ENCODE results near the gene TMEM127.
A peak's percentile ranks its signal among the peaks of the same experiment; 100 is the strongest.
"Not testable (repeated sequence)": the region's sequence is repeated elsewhere in the genome, so short reads cannot be mapped to it uniquely, and the experiment has no call there.

TMEM127 gene

DNA sequence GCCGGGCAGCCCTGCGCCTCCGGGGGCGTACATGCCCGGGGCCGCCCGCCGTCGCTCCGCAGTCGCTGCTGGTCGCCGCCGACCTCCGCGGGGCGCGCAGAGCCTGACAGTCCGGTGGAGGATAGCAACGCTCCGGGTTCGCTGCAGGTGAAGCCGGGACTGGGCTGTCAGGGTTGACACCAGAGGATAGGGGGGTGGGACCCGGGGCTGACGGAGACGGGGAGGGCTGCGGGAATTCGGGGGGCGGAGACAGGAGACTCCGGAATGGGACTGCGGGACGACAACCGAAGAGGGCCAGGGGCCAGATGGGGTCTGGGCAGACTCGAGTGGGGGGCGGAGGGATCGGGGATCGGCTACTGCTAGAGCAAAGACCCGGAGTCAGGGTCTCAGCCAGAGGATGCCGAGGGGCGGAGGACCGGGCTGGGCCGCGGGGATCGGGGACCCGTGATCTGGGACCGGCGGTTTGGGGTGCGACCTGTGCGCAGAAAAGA is 403 bp downstream of the TMEM127 start:
- DNase-seq, result peak in 8 of 10 donors; percentile 42 to 92 (median 58)
- intact Hi-C loops (cut with DNase I), result no loop called here

DNA sequence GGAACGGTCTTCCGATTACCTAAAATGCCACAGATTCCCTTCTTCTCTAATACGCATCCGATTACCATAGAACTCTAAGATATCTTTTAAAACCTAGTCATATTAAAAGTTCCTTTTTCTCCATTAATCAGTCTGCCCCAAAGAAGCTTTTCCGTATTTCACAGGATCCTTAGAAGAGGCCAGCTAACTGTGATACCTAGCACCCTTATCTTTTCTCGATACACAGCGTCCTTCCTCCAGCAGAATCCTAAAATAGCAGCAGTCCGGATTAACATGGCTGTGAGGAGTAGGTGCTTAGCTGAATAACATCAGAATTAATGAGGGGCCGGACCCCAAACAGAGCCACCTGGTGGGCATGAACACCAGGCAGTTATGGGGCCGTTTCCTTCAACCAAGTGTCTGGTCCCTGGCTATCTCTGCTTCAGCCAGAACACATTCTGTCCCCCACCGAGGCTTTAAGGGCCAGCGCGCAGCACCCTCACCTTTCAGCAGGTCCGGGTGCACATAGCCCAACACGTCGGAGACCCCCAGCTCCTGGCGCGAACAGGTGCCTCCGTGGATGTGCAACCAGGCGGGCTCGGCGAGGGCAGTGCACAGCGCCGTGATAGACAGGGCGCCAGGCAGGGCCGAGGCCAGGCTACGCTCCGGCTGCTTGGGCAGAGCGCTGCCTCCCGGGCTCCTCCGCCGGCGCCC is 995 bp downstream of the TMEM127 start:
- intact Hi-C loops (cut with DNase I), result no loop called here
- peak in 4 of 10 donors; percentile 21 to 88 (median 80) for DNase-seq

DNA sequence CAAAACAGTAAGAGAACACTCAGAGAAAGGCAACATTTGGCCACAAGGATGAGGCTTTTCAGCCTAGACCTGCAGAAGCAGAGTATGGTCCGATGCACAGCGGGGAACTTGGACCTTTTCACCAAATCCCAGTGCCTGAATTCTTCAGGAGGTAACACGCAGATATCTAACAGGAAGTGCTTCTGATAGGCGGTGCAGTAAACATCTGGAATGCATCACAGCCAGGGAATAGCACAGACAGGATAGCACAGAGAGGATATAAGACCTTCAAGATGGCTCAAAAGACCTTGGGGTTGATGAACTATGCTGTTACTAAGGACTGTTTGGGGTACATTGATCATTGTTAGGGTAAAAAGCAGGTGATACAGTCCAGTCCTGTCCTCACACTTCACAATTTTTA is 1.7 kb downstream of the TMEM127 start:
- peak in 1 of 10 donors; percentile 6 for DNase-seq
- intact Hi-C loops (cut with DNase I), result no loop called here

DNA sequence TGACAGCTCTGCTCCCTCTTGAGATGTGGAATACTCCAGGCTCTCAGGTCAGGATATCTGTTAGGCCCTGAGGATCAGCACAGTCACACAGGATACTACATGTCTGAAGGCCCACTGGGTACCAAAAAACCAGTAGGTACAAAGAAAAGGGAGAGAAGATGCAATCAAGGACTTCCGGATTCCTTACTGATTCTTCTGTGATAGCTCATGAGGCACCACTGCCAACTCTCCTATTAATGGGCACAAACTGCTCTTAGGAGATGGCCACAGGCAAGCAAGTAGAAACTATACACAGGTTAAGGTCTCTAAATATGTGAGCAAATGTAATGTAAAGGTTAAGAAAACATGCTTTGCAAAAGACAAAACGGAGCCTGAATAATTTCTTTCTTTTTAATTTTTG is 3.5 kb downstream of the TMEM127 start:
- intact Hi-C loops (cut with DNase I), result no loop called here

DNA sequence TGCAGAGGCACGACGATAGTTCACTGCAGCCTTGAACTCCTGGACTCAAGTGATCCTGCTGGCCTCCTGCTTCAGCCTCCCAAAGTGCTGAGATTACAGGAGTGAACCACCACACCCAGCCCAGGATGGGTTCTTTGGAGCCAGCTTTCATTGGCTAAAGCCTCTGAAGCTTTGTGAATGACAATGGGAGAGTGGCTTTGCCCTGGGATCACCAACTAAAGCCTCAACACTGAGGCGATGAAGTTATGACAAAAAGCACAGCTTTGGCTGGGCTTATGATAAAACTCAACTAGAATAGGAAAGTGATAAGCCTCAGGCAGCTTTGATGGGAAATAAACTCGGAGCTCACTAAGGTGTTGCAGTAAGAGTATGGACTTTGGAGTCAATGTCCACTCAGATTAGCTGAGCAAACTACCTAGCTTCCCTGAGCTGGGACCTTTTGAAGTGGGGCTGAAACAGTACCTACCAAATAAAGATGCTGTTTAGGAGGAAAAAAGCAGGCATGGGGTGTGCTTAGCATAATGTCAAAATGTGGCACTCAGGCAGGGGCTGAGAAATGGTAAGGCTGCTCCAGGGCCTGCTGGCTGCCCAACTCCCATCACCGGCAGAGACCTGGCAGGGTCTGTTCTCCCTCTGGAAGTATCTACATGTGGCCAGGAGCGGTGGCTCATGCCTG is 4.3 kb downstream of the TMEM127 start:
- DNase-seq, result peak in 2 of 10 donors; percentile 22 to 32
- intact Hi-C loops (cut with DNase I), result no loop called here

More for the DNA sequence above, 3.5 kb downstream of the TMEM127 start:
- DNase-seq, result no peak

DNA sequence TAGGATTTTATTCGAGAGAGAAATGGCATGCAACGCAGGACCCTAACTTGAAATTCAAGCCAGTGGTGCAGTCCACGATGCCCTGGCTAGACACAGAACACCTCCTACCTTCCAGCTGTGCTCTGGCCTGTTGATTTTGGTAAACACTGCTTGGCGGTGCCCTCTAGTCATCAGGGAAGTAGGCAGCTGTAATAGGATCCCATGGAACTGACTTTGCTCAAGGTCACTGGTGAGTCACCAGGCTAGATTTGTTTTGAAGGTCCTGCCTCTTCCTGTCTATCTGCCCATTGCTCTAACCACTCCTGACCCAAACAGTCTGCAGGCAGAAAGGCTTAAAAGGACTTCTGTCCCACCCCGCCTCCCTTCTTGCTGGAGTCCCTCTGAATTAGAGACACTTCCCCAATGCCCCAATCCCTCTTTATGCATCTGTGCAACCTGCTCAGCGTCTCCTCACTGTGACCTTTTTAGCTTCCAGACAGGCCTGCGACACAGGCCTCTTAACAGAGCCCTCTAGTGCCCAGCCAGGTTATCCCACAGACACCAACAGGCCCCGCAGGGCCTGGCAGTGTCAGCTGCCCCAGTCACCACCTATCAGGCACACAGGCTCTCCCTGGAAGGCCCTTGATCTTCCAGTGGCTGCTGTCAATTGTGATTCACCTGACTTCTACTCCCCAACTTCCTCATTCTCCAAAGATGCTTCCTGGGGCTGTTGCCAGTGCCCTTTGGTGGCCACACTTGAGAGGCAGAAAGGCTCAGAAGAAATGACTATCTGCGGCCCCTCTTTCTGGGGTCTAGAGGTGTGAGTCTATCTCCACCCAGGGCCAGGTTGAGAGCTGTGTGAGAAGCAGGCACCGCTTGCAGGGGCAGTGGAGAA is 5.2 kb downstream of the TMEM127 start:
- intact Hi-C loops (cut with DNase I), result no loop called here
- peak in 4 of 10 donors; percentile 24 to 87 (median 52) for DNase-seq

DNA sequence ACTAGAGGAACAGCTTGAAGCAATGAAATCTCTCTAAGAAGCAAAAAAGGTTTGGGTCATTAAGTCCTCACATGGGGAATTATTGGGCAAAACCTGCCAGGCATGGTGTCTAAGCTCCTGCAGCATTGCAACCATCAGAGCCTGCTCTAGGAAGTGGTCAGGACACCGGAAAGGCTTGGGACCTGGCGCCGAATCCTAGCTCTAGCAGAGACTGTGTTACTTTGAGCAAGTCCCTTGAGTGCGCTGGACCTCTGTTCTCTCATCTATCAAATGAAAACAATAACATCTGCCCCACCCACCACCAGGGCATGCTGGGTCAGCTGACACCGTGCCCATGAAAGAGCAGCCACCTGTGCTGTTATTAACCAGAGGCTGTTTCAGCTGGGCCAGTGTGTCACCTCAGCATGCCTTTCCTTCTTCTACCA is 6.3 kb downstream of the TMEM127 start:
- intact Hi-C loops (cut with DNase I), result no loop called here
- DNase-seq, result peak in 2 of 10 donors; percentile 55 to 66

DNA sequence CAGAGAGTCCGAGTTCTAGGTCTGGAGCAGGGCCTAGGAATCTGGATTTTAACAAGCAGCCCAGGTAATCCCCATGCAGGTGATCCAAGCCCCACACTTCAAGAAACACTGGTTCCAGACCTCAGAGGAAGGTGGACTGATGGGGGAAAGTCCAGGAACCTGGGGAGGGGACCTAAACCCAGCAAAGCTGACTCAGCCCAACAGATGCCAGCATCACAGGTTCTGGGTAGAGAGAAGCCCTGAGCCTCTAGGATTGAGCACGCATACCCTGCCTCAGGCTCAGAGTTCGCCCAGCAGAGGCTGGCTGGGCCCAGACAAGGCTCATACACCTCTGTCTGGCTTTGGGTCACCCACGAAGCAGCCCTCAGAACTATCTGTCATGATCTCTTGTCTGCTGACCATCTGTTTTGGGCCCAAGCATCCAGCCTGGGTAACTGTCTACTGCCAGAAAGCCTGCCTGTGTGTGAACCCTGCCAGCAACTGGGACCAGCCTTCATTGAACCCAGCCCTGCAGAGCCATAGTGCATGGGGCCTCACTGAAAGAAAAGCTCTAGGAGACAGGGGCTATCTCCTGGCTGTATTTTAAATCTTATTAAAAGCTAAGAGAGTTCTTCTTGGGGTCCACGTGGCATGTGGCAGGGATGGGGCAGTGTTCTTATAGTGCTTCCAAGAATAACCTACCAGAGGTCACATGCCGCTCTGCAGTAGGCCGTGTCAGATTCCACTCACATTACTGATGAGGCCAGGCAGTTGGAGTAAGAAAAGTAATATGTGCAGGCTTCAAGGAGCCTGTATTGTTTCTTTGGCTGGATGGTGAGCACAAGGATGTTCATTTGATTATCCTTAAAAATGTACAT is 7.4 kb downstream of the TMEM127 start:
- intact Hi-C loops (cut with DNase I), result no loop called here
- DNase-seq, result peak in 2 of 10 donors; percentile 34 to 63

DNA sequence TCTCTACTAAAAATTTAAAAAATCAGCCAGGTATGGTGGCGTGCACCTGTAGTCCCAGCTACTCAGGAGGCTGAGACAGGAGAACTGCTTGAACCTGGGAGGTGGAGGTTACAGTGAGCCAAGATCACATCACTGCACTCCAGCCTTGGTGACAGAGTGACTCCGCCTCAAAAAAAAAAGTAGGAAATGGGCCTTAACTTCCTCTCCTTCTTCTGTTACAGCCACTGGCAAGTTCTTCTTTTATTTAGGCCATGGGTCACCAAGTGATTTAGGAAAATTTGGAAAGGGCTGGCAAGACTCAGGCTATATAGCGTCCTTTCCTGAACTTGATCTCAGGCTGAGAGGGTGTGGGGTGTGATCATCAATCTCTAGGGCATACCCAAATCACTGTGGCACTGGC is 8.1 kb downstream of the TMEM127 start:
- DNase-seq, result peak in 1 of 10 donors; percentile 8
- intact Hi-C loops (cut with DNase I), result not testable (repeated sequence)

DNA sequence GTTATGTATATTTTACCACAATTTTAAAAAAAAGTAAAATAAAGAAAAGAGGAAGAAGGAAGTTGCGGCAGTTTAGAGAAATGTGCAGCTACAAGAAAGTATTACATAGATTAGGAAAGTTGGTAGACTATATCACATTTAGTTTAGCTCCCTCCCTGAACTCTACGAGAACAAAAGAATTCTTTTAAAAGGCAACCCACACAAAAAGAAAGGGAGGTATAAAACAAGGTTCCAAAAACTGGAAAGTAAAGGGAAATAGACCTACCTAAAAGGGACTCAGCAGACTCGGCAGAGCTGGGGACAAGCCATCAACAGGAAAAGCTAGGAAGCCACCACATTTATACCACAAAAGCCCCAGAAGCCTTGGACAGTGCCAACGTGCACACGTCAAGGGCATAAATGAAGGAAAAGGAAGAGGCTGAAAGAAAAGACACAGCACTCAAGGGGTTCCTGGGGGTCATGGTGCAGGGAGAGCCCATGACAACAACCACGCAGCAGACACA is 9.1 kb downstream of the TMEM127 start:
- no peak for DNase-seq
- intact Hi-C loops (cut with DNase I), result no loop called here

DNA sequence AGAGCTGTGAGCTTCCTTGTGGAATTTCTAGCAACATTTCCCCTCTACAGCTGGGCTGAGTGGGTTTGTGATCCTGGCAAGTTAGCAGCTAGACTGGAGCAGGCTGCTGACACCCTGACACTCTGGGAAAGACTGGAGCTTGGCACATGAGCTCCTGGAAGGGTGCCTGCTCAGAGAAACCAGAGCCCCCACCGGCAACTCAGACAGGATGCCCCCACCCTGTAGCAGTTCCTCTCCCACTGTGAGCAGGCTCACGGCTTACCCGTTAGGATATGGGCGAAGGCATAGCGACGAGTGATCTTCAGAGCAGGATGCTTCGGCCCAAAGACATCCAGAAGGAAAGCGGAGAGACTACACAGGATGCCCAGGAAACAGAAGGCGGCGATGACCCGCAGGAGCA is 11.2 kb downstream of the TMEM127 start:
- DNase-seq, result peak in 1 of 10 donors; percentile 49
- intact Hi-C loops (cut with DNase I), result no loop called here

DNA sequence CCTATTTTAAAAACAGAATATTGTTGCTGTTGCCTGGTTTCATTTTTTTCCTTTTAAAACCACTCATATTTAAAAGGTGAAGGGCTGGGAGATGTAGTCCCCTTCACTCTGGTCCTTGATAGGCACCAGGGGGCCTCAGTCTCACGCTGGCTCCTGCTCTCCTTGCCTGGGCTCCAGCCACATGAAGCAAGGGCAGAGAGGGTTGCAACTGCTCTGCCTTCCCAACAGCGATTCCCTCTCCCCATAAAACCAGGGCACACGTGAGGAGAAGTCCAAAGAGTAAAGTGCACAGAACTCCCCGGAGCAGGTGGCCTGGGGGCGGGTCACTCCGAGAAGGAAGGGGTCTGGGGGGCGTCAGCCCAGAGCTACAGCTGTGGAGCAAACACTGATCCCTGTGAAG is 12.8 kb downstream of the TMEM127 start:
- intact Hi-C loops (cut with DNase I), result no loop called here
- DNase-seq, result no peak

DNA sequence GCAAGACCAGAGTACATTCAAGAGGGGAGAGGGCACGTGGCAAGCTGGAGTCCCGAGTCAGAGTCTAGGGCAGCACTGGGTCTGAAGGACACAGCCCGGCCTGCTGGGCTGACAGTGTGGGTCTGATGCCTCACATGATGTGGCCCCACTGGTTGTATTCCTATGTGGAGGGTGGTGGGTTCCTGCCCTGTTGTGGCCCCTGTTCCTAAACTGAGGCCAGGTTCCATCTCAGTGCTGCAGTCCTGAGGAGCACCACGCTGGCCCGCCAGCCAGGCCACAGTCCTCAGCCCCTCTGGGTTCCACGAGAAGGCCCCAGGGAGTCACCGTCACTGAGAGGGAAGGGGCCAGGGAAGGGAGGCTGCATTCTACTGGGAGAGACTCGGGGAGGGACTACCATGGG is 13.3 kb downstream of the TMEM127 start:
- intact Hi-C loops (cut with DNase I), result no loop called here
- DNase-seq, result no peak

DNA sequence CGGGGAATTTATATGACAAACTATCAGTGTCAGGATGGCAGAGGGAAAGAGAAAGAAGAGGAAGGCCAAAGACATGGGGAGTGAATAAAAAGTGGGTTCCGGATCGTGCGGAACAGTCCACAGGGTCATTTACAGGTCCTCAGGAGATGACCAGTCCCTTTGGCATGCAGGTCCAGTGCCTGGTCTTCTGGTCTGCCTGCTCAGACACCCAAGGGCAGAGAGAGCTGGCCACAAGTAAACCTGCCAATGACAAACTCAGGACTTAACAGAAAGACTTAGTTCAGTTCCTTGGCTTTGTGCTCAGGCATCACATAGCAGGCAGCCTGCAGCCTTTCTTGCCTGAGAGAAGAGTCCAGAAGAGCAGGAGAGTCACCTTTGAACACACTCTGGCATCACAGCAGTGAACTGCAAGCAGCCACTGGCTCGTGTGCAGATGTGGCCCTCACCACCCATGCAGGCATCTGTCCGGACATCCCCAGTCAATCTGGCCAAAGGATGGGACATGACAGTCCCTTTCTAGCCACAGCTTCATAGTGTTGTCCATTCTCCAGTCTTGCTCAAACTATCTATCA is 14.0 kb downstream of the TMEM127 start:
- intact Hi-C loops (cut with DNase I), result no loop called here
- peak in 3 of 10 donors; percentile 20 to 38 (median 35) for DNase-seq

DNA sequence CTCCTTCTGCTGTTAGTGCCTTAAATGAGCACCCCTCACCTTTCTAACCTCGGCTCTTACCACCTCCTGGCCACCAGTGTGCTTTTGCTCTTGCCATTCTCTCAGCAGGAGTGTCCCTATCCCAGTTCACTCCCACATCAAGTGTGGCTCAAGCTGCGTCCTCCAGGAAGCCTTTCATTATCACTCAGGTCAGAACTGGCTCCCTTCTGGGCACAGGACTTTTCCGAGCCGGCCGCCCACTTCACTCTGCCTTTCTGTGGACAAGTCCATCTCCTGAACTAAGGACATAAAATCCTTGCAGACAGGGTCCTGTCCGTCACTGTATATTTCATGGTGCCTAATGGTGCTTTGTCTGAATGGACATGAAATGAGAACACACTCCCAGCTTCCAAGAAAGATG is 15.6 kb downstream of the TMEM127 start:
- DNase-seq, result no peak
- intact Hi-C loops (cut with DNase I), result no loop called here

DNA sequence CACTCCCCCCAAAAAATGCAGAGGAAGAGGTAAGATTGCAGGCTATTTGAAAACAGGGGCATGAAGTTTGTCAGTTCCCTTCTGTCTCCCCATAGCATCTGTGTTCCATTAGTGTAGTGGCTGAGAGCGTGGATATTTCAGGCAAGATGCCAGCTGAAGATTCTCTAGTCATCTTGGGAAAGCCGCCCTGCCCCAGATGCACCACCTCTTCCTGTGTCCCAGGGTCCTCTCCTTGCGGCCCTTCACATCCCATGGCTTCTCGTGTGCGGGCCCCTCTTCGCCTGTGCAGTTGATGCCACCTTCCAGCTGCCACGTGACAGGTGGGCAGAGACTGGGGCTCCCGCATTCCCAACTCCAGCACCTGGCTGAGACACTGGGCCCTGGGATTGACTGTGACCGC is 16.1 kb downstream of the TMEM127 start:
- intact Hi-C loops (cut with DNase I), result no loop called here
- DNase-seq, result no peak

DNA sequence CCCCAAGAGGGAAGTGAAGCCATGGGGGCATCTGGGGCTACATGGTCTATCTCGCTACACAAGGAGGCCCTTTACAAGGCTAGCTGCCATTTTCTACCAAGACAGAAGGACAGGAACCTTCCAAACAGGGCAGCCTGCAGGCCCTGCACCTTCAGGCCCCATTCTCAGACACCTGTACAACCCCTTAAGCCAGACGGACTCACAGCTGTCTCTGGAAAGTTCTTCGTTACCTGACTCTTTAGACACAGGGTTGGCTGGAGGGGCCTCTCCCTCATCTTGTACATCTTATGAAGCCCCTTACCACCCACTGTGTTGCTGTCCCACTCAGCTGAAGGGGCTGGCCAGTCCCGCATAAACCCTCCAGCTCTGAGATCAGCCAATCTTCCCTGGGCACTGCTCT is 17.2 kb downstream of the TMEM127 start:
- intact Hi-C loops (cut with DNase I), result no loop called here
- no peak for DNase-seq

DNA sequence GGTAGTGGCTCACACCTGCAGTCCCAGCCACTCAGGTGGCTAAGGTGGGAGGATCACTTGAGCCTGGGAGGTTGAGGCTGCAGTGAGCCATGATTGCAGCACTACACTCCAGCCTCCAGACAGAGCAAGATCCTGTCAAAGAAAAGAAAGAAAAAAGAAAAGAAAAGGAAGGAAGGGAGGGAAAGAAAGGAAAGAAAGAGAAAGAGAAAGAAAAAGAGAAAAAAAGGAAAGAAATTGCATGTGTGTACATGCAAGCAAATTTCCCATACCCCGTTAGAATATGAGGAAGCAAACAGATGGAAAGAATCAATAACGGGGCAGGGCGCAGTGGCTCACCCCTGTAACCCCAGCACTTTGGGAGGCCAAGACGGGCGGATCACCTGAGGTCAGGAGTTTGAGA is 17.9 kb downstream of the TMEM127 start:
- intact Hi-C loops (cut with DNase I), result no loop called here
- no peak for DNase-seq

DNA sequence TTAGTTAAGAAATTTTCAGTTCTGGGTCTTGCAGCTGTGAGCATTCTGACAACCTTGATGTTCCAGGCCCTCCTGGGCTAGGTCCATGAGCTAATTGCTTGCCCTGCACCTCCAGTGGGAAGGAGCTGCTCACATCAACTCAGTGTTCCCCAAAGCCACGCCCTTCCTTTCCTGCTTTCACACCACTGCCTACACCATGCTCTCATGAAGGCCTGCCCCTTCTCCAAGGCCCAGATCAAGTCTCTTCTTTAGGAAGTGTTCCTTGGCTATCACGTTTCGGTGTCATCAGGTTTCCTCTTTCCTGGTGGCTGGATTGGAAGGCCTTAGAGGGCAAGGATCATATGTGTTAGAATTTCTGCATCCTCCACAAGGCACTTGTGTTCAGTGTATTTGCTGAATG is 18.8 kb downstream of the TMEM127 start:
- intact Hi-C loops (cut with DNase I), result no loop called here
- no peak for DNase-seq
